ENCODE results near the gene TGFBR3. TPM values are rescaled to one million over a fixed set of nuclear protein-coding genes. Genes with fewer than 3 reads are reported as not detected.

The TGFBR3 gene
- total and polyA plus RNA-seq, 2 of the 4 experiments (the other 2 are of a cell fraction) = 3.0 to 11.3 TPM

- in situ Hi-C loops (cut with MboI; ENCODE audit: low sequenced_read_pairs) = no loop called here
- Histone ChIP-seq H4K8ac (ENCODE audit: low read depth in 2 of 2, low read length in 2 of 2) (no peak overlapping the region), H3K56ac (ENCODE audit: extremely low read depth, insufficient read depth, low read length) (no peak overlapping the region), H3K27me3 (ENCODE audit: control insufficient read depth, insufficient read depth, low read length) (no peaks in the 10 kb centered on the region), H2AK5ac (ENCODE audit: low read depth, low read length) (no peak overlapping the region), H2BK15ac (ENCODE audit: low read depth, low read length) (no peak overlapping the region), H4K5ac (ENCODE audit: low read depth, low read length) (no peak overlapping the region), H3K14ac (replicated peaks; ENCODE audit: low read depth, low read length) (no peak overlapping the region), H3K4me3 (ENCODE audit: insufficient read depth, low read depth, low read length) (no peak overlapping the region), H2BK120ac (ENCODE audit: low read depth, low read length) (no peak overlapping the region), H3K27ac (ENCODE audit: insufficient read depth, low read length) (no peak overlapping the region), H2BK20ac (ENCODE audit: low read depth, low read length) (no peak overlapping the region), H3K4ac (ENCODE audit: low read depth, low read length) (no peak overlapping the region), H3K36me3 (ENCODE audit: control insufficient read depth, insufficient read depth, low read length) (no peaks in the 10 kb centered on the region), H2AFZ (replicated peaks; ENCODE audit: low read length, poor library complexity) (no peak overlapping the region), H3K4me1 (ENCODE audit: control insufficient read depth, insufficient read depth, low read length) (peaks cover 3% of the 10 kb centered on the region; the same call in 1 of the 2 replicates), H3K9ac (ENCODE audit: low read depth, low read length) (no peak overlapping the region), H3K9me1 (ENCODE audit: insufficient read depth, low read length) (no peaks in the 10 kb centered on the region; the same call in 1 of the 2 replicates), H3K4me2 (ENCODE audit: low read depth, low read length) (no peak overlapping the region), H3K79me1 (ENCODE audit: low read depth in 1 of 2, low read length in 2 of 2) (peaks cover 0 to 3% of the 10 kb centered on the region in 2 experiments; a peak in 1 of 4 replicates), H3K18ac (ENCODE audit: low read depth, low read length) (no peak overlapping the region), H3K23ac (ENCODE audit: low read depth, low read length) (no peak overlapping the region), H2AK9ac (replicated peaks; ENCODE audit: low read depth, low read length, poor library complexity) (no peak overlapping the region), H3K9me3 (ENCODE audit: control insufficient read depth, insufficient read depth, low read length) (no peaks in the 10 kb centered on the region), H2BK5ac (ENCODE audit: low read depth, low read length, poor library complexity, severe bottlenecking) (no peak overlapping the region), H4K20me1 (ENCODE audit: insufficient read depth, low read length) (no peaks in the 10 kb centered on the region; the same call in 1 of the 2 replicates), H4K91ac (ENCODE audit: insufficient read depth, low read depth, low read length) (no peak overlapping the region)
- ATAC-seq (ENCODE audit: low read depth) = no peak
- WGBS, 2 experiments (ENCODE audit: extremely low coverage in 2 of 2, insufficient read length in 1 of 2) = no CpG with 5 or more reads among the region's 1 CpG
- intact Hi-C loops (cut with micrococcal nuclease) = no loop called here
- dilution Hi-C loops (cut with HindIII; ENCODE audit: low sequenced_read_pairs, unreplicated experiment) = no loop called here
- no peak for DNase-seq
- no TSS peak for BruUV-seq (replicated peaks)
- ChIA-PET POLR2A (ENCODE audit: unreplicated experiment) (no interaction called here), CTCF (no interaction called here)
- peak; percentile 64 for TF ChIP-seq MAFK (IDR thresholded peaks at IDR 0.05; ENCODE audit: low read depth, low read length)
- TF ChIP-seq CEBPB (IDR thresholded peaks at IDR 0.05; ENCODE audit: low read depth, low read length) = no peak
- TF ChIP-seq RCOR1 (IDR thresholded peaks at IDR 0.05; ENCODE audit: insufficient replicate concordance, low read length) = no peak
- TF ChIP-seq NFE2L2 (IDR thresholded peaks at IDR 0.05; ENCODE audit: low read depth, low read length) = no peak
- no peak for TF ChIP-seq RFX5 (IDR thresholded peaks at IDR 0.05; ENCODE audit: low read depth, low read length)
- TF ChIP-seq MXI1 (IDR thresholded peaks at IDR 0.05; ENCODE audit: borderline replicate concordance, low read depth, low read length) = no peak
- TF ChIP-seq ELK1 (IDR thresholded peaks at IDR 0.05; ENCODE audit: borderline replicate concordance, low read depth, low read length) = no peak
Measured at GRCh38 chr1:91818713-91818975, 67.3 kb downstream of the TGFBR3 start.
